CD14-positive monocyte (primary cell): ENCODE results near the gene ACVR2B. TPM values are rescaled to one million over a fixed set of nuclear protein-coding genes. Genes with fewer than 3 reads are reported as not detected.
"Not testable (repeated sequence)": the region's sequence is repeated elsewhere in the genome, so short reads cannot be mapped to it uniquely, and the experiment has no call there.

ENCODE experiments used
- DNase-seq, 3 donors: peaks; one replicate each; pipeline ENCODE4 v3.0.0-alpha.2; 2011 to 2022
- H2AFZ ChIP-seq: 2 replicates; pipeline ENCODE4 v1.6.0; 2012; ENCODE audit warnings: mild to moderate bottlenecking, low read depth, low read length, inconsistent platforms; ENCODE audit not compliant: insufficient read depth, poor library complexity, severe bottlenecking
- H3K27ac ChIP-seq, 2 donors: 1 replicate in 1 of 2; 2 replicates in 1 of 2; pipeline ENCODE4 v1.5.1; 2012 to 2013; ENCODE audit warnings: low read length in 2 of 2, control low read depth in 1 of 2, inconsistent platforms in 1 of 2, low read depth in 1 of 2, mild to moderate bottlenecking in 1 of 2
- H3K27me3 ChIP-seq, 2 donors: one replicate each; pipeline versions ENCODE4 v1.6.0 to v1.6.1; 2011 to 2013; ENCODE audit warnings: low read length in 2 of 2; ENCODE audit not compliant: control insufficient read depth in 2 of 2, insufficient read depth in 2 of 2
- H3K36me3 ChIP-seq, 2 donors: replicated peaks in 1 of 2; 1 replicate in 1 of 2; 2 replicates in 1 of 2; pipeline versions ENCODE4 v1.5.1 to v1.6.1; 2012 to 2013; ENCODE audit warnings: low read length in 2 of 2, control low read depth in 1 of 2, inconsistent platforms in 1 of 2, mild to moderate bottlenecking in 1 of 2; ENCODE audit not compliant: insufficient read depth in 2 of 2, control insufficient read depth in 1 of 2
- H3K4me1 ChIP-seq, 2 donors: 1 replicate in 1 of 2; 2 replicates in 1 of 2; pipeline versions ENCODE4 v1.5.1 to v1.6.1; 2012 to 2013; ENCODE audit warnings: low read length in 2 of 2, control low read depth in 1 of 2, inconsistent platforms in 1 of 2, mild to moderate bottlenecking in 1 of 2, moderate library complexity in 1 of 2; ENCODE audit not compliant: insufficient read depth in 2 of 2, control insufficient read depth in 1 of 2
- H3K4me2 ChIP-seq: replicated peaks from 2 replicates; pipeline ENCODE3; 2012; ENCODE audit warnings: low read length, moderate library complexity, mild to moderate bottlenecking; ENCODE audit not compliant: poor library complexity, severe bottlenecking; ENCODE audit errors: extremely low read depth
- H3K4me3 ChIP-seq, 3 experiments: fragments of 200-600 bp in 1 of 3; sonication (generic) in 1 of 3; replicated peaks in 1 of 3; 1 replicate in 2 of 3; 2 replicates in 1 of 3; pipeline ENCODE4 v1.5.1; 2011 to 2013; ENCODE audit warnings: low read length in 3 of 3, mild to moderate bottlenecking in 3 of 3, control low read depth in 2 of 3, low read depth in 2 of 3, inconsistent platforms in 1 of 3, moderate library complexity in 1 of 3
- H3K79me2 ChIP-seq: 2 replicates; pipeline ENCODE4 v1.6.0; 2012; ENCODE audit warnings: mild to moderate bottlenecking, control low read depth, inconsistent platforms, low read length, moderate library complexity; ENCODE audit not compliant: insufficient read depth
- H3K9ac ChIP-seq: 2 replicates; pipeline ENCODE4 v1.6.0; 2017; ENCODE audit warnings: low read length, mild to moderate bottlenecking; ENCODE audit not compliant: insufficient read depth, poor library complexity, severe bottlenecking
- H3K9me3 ChIP-seq, 2 donors: replicated peaks in 1 of 2; 1 replicate in 1 of 2; 2 replicates in 1 of 2; pipeline versions ENCODE4 v1.5.1 to v1.6.1; 2012 to 2013; ENCODE audit warnings: low read length in 2 of 2, control low read depth in 1 of 2; ENCODE audit not compliant: control insufficient read depth in 1 of 2, insufficient read depth in 1 of 2
- H4K20me1 ChIP-seq: 2 replicates; pipeline ENCODE4 v1.6.0; 2012; ENCODE audit warnings: mild to moderate bottlenecking, low read length, control low read depth, moderate library complexity; ENCODE audit not compliant: insufficient read depth
- H3K27ac Mint-ChIP-seq, 7 donors: one replicate each; pipeline ENCODE4 v1.8.0; 2020; ENCODE audit warnings: mild to moderate bottlenecking in 7 of 7, mixed read lengths in 7 of 7, moderate library complexity in 6 of 7, inconsistent platforms in 2 of 7
- H3K27me3 Mint-ChIP-seq, 3 donors: one replicate each; pipeline ENCODE4 v1.8.0; 2021 to 2022; ENCODE audit warnings: low read depth in 3 of 3, mild to moderate bottlenecking in 3 of 3, mixed read lengths in 3 of 3, moderate library complexity in 3 of 3, inconsistent platforms in 1 of 3
- H3K36me3 Mint-ChIP-seq, 2 donors: one replicate each; pipeline ENCODE4 v1.8.0; 2020; ENCODE audit warnings: mixed read lengths in 2 of 2, inconsistent platforms in 1 of 2, mild to moderate bottlenecking in 1 of 2
- H3K4me1 Mint-ChIP-seq: one replicate; pipeline ENCODE4 v1.8.0; 2020; ENCODE audit warnings: mild to moderate bottlenecking, mixed read lengths
- H3K4me3 Mint-ChIP-seq, 2 donors: one replicate each; pipeline ENCODE4 v1.8.0; 2020; ENCODE audit warnings: mild to moderate bottlenecking in 2 of 2, mixed read lengths in 2 of 2, moderate library complexity in 1 of 2
- H3K9me3 Mint-ChIP-seq, 7 donors: one replicate each; pipeline ENCODE4 v1.8.0; 2020 to 2022; ENCODE audit warnings: mixed read lengths in 7 of 7, mild to moderate bottlenecking in 6 of 7, moderate library complexity in 6 of 7, inconsistent platforms in 2 of 7
- WGBS: methylation state at CpG from one replicate; pipeline ENCODE4 v1.1.5; 2013; ENCODE audit warnings: missing lambda C conversion rate; ENCODE audit not compliant: insufficient coverage; 5-methylcytosine and 5-hydroxymethylcytosine counted together
- intact Hi-C, 2 donors: fragments of 100-400 bp; cut with micrococcal nuclease; formaldehyde crosslinking; loops; one replicate each; pipeline versions ENCODE4 v1.15.0 to v1.15.1; 2023
- polyA plus RNA-seq, 3 donors: library from polyadenylated mRNA; depleted of rRNA in 1 of 3; unstranded in 2 of 3; stranded (reverse) in 1 of 3; fragments of 300-500 nt in 2 of 3; fragments of >200 nt in 1 of 3; fragmentation: Illumina TruSeq in 2 of 3; gene quantifications; 1 replicate in 2 of 3; 2 replicates in 1 of 3; pipeline ENCODE4 v1.2.3, GENCODE V29; 2012 to 2021
- TF ChIP-seq, protein P1 (sequence below): fragments of 200-600 bp; IDR thresholded peaks from one replicate; pipeline ENCODE4 v1.8.0; 2022; ENCODE audit warnings: antibody characterized with exemption, mild to moderate bottlenecking

The ACVR2B gene
- polyA plus RNA-seq, 3 donors, result 0.15 to 0.41 TPM; not detected in 1

DNA sequence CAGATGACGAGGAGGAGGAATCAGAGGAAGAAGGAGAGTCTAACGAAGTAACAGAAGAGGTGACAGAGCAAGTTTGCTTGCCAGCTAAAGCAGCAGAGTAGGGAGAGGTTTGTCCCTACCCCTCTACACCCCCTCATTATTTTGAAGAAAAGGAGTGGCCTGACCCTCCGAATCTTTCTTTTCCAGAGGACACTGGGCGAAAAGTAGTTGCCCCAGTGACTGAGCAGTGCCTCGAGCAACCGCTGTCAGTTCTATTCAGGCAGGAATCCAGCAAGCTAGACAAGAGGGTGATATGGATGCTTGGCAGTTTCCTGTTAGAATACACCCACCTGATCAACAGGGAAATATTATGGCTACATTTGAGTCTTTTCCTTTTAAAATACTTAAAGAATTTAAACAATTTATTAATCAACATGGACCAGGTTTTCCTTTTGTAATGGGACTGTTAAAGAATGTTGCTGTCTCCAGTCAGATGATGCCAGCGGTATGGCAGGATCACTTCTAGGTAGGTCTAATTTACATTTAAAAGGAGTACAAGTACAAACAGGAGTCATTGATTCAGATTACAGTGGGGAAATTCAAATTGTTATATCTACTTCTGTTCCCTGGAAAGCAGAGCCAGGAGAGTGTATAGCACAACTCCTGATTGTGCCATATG lies 31.9 kb upstream of the ACVR2B start:
- Mint-ChIP-seq H3K36me3 (no peaks in the 10 kb centered on the region), H3K4me3 (no peak overlapping the region), H3K4me1 (no peaks in the 10 kb centered on the region), H3K27me3 (peaks cover 0 to 5% (median 2%) of the 10 kb centered on the region in 3 donors), H3K27ac (no peak overlapping the region), H3K9me3 (no peaks in the 10 kb centered on the region)
- Histone ChIP-seq H2AFZ (no peak overlapping the region), H4K20me1 (no peaks in the 10 kb centered on the region), H3K4me2 (no peak overlapping the region), H3K9me3 (no peaks in the 10 kb centered on the region), H3K27me3 (no peaks in the 10 kb centered on the region), H3K4me3 (no peak overlapping the region), H3K36me3 (no peaks in the 10 kb centered on the region), H3K9ac (no peak overlapping the region), H3K27ac (no peak overlapping the region), H3K79me2 (no peaks in the 10 kb centered on the region), H3K4me1 (no peaks in the 10 kb centered on the region)
- DNase-seq, result no peak
- intact Hi-C loops, result no loop called here
- WGBS, result no CpG with 5 or more reads among the region's 7 CpGs
- TF ChIP-seq, protein P1, sequence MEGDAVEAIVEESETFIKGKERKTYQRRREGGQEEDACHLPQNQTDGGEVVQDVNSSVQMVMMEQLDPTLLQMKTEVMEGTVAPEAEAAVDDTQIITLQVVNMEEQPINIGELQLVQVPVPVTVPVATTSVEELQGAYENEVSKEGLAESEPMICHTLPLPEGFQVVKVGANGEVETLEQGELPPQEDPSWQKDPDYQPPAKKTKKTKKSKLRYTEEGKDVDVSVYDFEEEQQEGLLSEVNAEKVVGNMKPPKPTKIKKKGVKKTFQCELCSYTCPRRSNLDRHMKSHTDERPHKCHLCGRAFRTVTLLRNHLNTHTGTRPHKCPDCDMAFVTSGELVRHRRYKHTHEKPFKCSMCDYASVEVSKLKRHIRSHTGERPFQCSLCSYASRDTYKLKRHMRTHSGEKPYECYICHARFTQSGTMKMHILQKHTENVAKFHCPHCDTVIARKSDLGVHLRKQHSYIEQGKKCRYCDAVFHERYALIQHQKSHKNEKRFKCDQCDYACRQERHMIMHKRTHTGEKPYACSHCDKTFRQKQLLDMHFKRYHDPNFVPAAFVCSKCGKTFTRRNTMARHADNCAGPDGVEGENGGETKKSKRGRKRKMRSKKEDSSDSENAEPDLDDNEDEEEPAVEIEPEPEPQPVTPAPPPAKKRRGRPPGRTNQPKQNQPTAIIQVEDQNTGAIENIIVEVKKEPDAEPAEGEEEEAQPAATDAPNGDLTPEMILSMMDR, result no peak

DNA sequence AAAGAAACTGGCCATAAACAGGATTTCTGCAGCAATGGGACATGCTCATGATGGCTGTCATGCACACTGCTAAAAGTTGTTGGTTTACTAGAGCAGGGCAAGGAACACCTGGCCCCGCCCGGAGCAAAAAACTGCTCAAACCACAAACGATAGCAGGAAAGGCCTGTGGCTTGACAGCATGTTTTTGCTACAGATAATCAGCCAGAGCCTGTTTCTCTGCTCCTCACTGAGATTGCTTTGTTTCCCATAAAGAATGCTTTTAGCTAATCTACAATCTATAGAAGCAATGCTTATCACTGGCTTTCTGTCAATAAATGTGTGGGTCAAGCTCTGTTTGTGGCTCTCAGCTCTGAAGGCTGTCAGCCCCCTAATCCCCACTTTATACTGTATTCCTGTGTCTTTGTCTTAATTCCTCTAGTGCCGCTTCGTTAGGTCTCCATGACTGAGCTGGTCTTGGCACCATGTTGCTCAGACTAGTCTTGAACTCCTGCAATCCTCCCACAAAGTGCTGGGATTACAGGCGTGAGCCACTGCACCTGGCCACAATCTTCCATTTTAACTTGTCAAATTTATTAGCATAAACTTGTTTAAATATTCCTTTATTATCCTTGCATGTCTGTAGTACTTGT lies 26.8 kb upstream of the ACVR2B start:
- peak overlapping the region in 1 of 2 donors; percentile 52 for H3K4me3 Mint-ChIP-seq
- H4K20me1 ChIP-seq, H3K9ac ChIP-seq, H3K27ac ChIP-seq, H2AFZ ChIP-seq, DNase-seq, H3K79me2 ChIP-seq, H3K36me3 Mint-ChIP-seq, H3K4me2 ChIP-seq, H3K27me3 ChIP-seq, intact Hi-C loops, H3K36me3 ChIP-seq, H3K4me1 ChIP-seq, H3K9me3 ChIP-seq, H3K4me3 ChIP-seq, H3K4me1 Mint-ChIP-seq, H3K27ac Mint-ChIP-seq: not testable (repeated sequence)
- peaks cover 6 to 22% (median 20%) of the 10 kb centered on the region in 7 donors for H3K9me3 Mint-ChIP-seq
- WGBS, result 40% methylated on average over 5 of the region's 6 CpGs
- H3K27me3 Mint-ChIP-seq, result peaks cover 0 to 10% (median 2%) of the 10 kb centered on the region in 3 donors

DNA sequence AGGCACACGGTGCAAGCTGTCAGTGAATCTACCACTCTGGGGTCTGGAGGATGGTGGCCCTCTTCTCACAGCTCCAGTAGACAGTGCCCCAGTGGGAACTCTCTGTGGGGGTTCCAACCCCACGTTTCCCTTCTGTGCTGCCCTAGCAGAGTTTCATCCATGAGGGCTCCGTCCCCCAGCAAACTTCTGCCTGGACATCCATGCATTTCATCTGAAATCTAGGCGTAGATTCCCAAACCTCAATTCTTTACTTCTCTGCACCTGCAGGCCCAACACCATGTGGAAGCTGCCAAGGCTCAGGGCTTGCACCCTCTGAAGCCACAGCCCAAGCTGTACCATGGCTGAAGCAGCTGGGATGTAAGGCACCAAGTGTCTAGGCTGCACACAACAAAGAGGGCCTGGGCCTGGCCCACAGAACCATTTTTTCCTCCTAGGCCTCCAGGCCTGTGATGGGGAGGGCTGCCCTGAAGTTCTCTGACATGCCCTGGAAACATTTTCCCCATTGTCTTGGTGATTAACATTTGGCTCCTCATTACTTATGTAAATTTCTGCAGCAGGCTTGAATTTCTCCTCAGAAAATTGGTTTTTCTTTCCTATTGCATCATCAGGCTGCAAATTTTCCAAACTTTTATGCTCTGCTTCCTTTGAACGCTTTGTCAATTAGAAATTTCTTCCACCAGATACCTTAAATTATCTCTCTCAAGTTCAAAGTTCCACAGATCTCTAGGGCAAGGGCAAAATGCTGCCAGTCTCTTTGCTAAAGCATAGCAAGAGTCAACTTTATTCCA lies 20.6 kb upstream of the ACVR2B start:
- peak overlapping the region in 1 of 3 experiments; percentile 20 for H3K4me3 ChIP-seq
- H3K4me2 ChIP-seq, H3K36me3 ChIP-seq, H3K27me3 ChIP-seq, H2AFZ ChIP-seq, H3K4me1 ChIP-seq, H3K27ac ChIP-seq, H3K9ac ChIP-seq, H3K4me3 Mint-ChIP-seq, H4K20me1 ChIP-seq, H3K27ac Mint-ChIP-seq, intact Hi-C loops, H3K36me3 Mint-ChIP-seq, H3K79me2 ChIP-seq, H3K4me1 Mint-ChIP-seq, DNase-seq: not testable (repeated sequence)
- peaks cover 35 to 39% of the 10 kb centered on the region in 2 donors for H3K9me3 ChIP-seq
- WGBS, result 90% methylated on average over 5 of the region's 5 CpGs
- Mint-ChIP-seq H3K27me3 (peaks cover 3 to 13% (median 4%) of the 10 kb centered on the region in 3 donors), H3K9me3 (peaks cover 34 to 70% (median 66%) of the 10 kb centered on the region in 7 donors)
